ENCODE results near the gene RASGRP1.

RASGRP1 gene

DNA sequence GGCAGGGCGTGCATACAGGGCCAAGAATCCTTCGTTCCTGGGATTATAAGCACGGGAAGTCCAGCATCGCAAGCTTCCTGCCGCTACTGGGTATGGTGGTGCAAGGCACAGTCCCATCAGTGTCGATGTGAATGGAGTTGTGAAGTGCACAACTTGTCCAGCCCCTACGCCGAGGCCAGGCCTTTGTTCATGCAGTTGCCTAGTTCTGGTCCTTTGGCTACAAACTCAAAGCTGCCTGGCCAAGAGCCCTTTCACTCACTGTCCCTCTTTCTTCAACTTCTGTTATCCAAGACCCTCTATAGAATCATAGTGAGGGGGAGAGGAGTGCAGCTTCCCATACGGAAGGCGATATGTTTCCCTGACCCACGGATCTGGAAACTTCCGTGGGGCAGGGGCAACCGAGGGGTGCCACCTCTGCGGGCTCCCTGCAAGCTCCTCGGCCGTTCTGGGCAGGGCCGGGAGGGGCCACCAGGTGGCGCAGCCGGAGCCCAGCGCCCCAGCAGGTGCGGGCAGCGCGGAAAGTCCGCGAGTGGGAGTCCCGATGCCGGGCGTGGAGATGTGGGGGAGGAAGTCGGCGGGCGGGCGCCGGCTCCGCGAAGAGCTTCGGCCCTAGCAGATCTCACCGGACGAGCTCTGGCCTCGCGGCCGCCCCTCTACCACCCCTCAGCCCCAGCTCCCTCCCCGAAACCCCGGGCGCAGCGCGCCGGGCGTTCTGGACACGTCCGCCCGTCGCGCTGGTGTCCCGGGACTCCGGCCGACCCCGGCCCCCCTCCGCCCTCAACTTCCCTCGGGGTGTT, 693 bp downstream of the RASGRP1 start:
- no peak for DNase-seq

DNA sequence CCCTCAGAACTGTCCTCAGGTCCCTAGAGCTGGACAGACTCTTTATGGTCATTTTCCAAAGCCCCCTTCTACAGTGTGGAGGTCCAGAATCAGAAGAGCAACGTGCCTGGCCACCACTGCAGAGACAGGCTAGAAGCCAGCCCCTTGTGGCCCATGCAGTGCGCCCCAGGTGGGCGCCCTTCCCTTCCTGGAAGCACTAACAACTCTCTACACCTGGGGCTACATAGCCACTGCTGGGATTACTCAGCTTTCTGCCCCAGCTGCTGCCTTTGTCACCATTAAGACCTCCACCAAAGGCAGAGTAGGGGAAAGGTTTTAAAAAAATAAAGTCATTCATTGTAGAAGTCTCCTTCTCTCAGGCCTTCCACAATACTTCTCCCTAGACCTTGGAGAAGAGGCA, 2.3 kb downstream of the RASGRP1 start:
- no peak for DNase-seq

DNA sequence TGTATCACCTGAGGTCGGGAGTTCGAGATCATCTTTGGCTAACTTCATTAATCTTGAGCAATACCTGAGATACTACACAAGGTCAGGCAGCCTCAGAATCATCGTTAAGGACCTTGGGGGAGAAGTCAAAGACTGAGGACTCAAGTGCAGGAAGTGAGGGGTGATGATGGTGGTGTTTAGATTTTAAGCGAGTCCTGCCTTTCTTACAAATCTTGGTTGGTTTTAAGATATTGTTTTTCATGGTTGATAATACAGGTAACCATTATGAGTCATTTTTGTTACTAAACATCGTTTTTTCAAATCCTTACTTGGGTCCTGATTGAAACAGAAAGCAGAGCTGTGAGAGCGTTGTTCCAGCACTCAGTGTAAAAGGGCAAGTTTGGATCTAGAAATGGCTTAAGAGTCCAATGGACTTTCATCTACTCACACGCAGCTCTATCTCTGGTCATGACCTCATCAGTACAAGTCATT, 4.1 kb downstream of the RASGRP1 start:
- no peak for DNase-seq

DNA sequence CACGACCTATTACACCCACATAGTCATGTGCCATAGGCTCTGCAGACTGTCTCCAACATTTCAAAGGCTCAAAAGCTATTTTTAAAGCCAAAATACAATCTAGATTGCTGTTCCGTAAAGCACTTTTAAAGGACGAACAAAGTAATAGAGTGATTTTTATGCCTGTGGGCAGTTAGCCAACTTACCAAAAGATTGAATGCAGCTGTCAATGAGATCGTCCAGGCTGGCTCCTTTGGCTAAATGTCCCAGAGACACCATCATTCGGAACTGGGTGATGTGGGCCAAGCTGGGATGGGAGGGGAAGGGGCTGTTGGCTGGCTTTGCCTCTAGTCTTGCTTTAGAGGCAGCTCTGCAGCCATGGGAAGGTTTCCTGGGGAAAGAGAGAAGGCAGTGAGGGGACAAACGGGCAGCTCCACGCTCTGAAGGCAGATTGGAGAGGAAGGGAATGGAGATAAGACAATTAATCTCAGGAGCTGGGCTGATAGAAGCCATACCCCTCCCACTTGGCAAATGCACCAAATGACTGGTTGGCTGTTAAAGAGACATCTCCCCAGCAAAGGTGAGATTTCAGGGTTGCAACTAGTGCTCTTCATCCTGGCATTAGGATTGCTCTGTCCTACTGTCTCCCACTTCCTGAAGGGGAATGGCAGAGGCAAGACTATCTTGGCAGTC, 4.8 kb downstream of the RASGRP1 start:
- DNase-seq: no peak

DNA sequence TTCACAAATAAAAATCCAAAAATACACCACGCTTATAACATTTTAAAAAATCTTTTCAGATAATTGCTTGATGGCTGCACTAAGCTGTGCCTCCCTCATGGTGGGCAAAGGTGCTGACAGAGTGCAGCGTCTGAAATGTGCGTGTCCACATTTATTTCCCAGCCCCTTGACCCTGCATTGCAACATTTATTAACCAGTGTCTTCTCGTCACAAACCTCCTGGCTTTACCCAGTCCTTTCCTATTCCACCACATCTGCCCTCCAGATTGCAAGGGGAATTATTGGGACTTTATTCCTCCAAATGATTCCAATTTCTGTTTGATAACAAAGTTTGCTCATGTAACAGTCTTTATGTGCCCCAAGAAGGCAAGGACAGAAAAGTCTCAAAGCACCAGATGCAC, 5.5 kb downstream of the RASGRP1 start:
- no peak for DNase-seq

DNA sequence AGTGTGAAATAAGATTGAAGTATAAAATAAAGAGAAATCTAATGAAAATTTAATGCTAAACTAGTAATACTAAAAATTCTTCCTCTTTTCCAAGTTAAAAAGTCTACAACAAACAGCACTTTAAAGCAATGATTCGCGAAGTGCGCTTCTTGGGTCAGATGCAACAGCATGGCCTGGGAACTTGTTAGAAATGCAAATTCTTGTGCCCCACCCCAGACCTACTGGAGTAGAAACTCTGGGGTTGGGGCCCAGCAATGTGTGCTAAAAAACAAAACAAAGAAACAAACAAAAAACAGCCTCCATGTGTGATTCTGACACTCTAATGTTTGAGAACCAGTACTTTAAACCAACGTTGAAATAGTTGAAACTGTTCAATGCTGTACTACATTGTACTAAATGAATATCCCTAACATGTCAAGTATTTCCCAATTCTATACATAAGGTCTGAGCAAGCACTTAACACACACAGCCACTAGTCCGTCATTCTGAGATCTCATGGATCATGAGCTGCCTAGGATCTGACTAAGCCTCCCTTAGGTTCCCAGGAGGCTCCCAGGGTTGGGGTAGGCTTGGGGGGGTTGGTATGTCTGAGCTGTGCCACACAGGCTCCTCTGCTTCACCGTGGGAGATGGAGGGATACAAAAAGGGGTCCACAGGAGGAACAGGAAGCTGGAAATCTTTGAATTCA, 6.1 kb downstream of the RASGRP1 start:
- no peak for DNase-seq

DNA sequence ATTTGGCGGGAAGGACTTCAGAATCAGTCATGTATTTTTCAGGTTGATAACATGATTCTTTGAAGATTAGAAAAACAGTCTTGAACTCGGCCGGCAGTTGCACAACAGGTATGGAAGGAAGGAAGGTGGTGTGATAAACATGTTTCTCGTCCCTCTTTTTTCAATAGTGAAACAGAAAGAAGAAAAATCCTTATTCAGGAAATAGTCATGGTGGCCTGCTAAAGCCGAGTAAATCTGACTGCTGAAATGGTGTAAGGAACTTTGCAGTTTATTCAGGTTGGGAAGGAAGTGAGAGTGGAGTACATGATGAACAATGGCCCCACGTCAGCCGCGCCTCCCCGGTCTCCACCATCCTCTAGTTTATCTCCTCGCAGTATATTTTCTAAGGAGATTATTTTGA, 6.7 kb downstream of the RASGRP1 start:
- no peak for DNase-seq

DNA sequence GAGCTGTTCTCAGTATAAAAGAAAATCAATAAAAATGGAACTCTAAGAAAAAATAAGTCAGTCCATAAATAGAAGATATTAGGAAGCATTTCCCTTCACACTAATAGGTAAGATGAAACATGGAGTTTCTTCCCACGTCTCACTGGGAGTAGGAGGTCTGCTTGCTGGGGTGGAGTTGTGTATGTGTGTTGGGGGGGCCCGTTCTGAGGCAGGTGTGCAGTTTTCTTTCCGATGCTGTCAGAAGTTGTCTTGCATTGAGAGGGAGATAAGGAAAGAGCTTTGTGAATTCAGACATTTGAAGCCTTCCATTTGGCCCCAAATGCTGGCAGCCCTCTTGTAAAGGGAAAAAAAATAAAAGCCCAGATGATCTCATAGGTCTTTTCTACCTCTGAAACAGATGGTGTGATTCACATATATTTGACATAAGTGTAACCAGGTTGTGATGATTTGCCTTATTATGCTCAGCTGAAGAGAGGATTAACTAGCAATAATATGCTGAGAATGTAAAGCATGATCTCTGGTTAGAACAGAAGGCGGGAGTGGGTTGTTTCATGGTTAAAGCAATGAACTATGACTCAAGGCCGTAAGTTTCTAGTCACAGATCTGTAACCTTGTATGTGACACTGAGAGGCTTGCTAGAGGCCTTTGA, 8.8 kb downstream of the RASGRP1 start:
- no peak for DNase-seq

DNA sequence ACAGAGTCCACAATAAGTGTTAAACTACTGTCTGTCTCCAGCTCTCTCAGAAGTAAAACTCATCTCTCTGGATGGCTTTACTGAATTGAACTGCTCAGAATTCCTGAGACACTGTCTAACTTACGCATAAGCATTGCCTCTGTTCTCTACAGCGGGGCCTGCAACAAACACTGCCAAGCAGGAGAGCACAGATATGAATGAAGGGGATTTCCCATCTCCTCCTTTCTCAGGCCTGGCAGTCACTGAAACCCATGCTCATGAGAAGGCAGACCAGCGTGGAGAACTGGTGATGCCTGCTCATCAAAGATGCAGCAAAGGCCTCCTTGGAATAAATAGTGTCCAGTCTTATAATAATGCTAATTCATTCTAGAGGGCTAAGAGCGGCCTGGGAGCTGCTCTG, 10.3 kb downstream of the RASGRP1 start:
- DNase-seq: no peak

DNA sequence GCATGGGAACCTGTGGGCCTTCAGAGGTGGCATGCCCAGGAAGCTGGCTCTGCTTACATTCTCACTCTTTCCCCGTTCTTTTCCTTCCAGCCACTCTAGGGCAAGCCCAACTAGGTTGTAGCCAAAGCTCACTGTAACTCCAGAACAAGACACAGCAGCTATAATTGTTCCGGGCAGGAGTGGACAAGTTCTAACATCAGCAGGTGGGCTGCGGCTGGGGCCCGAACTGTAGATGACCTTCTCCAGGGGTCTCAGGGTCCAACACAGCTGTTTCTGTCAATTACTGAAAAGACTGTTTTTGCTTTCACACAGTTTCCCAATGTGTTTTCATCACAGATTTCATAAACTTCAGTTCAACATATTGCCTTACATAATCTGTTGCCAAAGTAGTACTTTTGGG, 11.5 kb downstream of the RASGRP1 start:
- no peak for DNase-seq

DNA sequence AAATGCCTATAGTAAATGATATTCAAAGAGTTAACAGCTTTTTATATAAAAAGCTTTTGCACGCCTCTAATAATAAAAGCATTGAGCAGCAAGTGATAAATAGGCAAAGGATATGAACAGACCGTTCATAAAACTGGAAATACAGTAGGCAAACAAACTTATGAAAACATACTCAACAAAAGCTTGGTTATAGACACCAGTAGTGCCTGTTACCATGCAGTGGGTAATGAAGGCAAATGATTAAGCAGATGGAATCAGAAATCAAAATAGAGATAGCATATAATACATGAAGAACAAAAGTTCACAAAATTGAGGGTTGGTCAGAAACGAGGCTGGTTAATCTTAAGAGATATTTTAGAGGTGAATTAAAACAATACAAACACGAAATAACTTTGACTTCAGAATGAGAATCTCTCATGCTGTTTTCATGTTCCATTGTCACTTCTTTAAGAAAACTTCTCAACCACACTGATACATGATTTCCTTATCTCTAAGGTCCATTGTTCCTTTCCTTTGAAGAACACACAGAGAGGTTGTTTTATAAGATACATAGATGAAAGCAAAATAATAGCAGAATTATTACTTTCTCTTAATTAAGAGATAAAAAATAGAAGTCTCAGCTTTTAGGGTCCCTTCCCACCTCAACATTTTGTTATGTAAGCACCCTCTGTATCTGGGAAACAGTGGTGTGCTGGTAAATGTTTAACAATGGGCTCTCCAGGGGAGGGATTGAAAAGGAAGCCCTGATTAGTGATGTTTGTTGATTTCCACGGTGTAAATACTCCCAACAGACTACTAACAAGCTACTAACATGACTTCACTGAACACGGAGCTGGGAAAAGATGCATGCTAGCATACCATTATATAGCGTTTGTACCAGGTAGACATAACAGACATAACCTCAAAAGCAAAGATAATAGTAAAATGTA, 12.6 kb downstream of the RASGRP1 start:
- no peak for DNase-seq

DNA sequence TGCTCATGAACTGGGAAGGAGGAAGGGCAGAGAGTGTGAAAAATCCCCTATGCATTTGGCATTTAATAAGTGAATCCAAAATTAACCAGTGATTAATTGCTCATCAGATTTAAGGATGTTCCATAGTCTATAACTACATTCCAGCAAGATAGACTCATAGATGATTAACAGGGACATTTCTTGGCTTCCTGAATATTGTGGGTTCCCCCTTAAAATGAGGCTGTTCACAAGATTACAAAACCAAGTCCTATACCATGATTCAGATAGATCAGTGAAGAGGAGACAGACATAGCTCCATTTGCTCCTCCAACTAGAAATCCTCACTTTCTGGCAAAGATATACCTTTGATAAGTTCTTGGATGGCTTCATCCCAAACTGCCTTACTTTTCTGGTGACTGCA, 15.4 kb downstream of the RASGRP1 start:
- DNase-seq: no peak

DNA sequence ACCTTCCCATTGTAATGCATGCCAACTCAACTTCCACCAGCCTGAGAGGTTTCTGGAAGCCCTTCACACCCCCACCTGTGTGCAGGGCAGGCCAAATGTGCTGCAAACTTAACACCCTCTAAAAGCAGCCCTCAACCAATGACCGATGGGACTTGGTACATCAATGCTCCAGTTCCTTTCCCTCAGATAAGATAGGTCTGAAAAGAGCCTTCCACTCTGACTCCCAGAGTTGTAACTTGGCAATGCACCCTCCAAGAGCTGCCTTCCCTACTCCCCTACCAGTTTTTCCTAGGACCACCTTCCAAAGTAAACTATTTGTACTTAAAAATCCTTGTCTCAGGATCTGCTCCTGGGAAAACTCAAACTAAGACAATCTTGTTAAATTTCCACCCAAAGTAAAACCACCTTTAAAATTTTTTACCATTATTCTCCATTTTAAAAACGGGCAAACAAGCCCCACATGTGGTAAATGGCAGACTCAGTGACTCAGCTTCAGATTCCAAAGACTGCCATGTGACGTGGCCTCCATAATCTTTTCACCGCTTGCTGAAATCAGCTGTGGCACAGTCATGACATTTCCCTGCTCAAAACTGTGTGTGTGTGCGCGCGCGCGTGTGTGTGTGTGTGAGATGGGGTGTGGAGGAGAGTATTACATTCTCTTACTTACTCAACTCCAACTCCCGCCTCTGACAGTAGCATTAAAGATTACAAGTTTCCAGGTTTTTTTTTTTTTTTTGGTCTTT, 17.2 kb downstream of the RASGRP1 start:
- DNase-seq: no peak

DNA sequence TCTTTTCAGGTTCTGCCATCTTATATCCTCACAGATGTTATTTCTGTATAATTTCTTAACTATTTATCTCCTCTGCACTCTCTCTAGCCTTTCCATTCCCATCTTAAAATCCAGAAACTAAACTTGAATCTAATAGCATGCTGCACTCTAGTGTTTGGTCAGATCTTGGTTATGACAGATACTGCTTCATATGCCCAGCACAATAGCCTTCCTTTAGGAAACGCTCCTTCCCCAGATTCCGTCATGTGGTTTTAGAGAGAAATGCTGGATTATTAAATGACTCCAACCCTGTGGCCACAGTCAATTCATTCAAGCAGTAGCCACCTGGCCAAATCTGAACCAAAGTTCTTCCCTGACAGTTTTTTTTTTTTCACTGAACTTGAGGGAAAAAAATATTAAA, 19.4 kb downstream of the RASGRP1 start:
- DNase-seq: no peak

DNA sequence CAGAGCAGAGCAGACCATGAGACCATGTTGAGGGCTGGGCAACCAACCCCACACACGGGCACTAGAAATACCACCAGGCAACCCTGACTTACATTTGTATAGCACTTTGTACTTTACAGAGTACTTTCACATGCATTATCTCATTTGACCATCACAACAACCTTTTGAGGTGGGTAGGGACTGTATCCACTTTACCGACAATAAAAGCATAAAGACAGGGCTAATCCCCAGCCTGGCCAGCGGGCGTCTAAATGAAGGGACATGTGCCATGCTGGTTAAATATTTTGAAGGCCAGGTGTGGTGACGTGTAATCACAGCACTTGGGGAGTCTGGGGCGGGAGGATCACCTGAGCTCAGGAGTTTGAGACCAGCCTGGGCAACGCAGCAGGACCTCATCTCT, 23.6 kb downstream of the RASGRP1 start:
- DNase-seq: no peak

DNA sequence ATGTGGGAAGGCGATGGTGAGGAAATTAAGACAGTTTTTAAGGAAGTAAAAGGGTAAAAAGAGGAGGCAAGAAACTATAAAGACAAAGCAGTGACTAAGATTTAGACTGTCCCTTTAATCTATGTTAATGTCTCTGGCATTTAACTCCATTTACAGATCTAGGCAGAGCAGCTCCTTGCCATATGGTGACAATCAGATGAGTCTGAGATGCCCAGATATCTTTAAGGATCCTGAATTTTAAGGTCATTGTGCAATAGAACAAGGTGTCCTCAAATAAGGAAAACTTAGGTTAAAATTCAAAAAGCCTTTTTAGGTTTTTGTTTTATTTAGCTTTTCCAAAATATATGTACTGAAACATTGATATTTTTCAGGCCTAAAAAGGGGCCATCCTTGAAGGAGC, 24.1 kb downstream of the RASGRP1 start:
- no peak for DNase-seq

DNA sequence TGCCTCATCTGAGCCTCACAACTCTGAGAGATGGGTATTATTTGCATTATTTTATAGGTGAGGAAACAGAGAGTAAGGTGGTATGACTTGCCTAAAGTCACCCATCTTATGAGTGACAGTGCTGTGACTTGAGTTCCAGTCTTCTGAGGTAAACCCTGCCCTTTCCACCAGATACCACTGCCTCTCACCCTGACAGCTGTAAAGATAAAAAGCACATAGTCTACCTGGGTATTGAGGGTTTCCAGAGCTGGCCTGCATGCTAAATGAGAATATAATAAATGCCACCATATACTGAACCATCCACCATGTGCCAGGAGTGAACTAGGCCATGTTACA, 25.6 kb downstream of the RASGRP1 start:
- DNase-seq: no peak

DNA sequence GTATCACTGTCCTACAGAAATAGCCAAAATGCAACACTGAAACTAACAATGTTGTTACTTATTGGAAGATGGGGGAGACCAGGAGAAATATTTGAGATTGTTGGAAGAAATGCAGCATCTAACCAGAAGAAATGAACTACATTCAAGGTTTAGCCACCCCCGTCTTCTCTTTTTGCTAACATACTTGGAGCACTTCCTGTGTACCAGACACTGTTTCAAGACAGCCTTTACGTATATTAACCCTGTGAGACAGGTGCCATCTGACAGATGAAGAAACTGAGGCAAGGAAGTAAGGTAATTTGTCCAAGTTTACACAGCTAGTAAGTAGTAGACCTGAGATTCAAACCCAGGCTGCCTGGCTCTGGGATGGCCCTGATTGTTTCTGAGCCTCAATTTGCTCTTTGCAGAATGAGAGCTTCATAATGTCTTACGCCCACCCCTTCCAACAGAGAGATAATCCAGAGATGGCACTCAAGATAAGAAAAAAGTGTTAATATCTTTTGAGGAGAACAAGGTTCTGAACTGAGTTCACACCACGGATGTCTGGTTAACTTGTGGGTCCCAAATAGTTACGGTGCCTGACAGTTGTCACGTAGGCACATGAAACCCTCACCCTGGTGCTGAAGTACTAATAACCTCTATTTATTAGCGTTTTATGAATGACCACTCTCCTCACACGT, 26.1 kb downstream of the RASGRP1 start:
- DNase-seq: no peak

DNA sequence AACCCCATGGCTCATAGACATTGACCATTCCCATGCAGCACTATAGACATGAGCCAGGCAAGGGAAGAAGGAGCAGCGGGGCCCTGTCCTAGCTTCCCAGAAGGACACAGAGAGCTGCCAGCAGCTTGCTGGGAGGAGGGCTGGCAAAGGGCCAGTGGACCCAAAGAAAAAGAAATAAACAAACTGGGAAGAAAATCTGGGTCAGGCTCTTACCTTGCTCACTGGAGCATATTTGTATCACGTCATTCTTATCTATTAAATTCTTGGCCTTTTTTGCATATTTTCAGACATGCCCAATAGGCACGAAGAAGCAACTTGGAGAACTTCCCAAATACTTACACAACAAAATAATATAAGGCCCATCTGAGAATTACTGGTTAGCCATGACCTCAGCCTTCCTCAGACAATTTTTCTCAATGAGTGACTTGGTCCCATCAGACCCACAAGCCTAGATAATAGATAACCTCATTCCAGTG, 28.4 kb downstream of the RASGRP1 start:
- DNase-seq: no peak

DNA sequence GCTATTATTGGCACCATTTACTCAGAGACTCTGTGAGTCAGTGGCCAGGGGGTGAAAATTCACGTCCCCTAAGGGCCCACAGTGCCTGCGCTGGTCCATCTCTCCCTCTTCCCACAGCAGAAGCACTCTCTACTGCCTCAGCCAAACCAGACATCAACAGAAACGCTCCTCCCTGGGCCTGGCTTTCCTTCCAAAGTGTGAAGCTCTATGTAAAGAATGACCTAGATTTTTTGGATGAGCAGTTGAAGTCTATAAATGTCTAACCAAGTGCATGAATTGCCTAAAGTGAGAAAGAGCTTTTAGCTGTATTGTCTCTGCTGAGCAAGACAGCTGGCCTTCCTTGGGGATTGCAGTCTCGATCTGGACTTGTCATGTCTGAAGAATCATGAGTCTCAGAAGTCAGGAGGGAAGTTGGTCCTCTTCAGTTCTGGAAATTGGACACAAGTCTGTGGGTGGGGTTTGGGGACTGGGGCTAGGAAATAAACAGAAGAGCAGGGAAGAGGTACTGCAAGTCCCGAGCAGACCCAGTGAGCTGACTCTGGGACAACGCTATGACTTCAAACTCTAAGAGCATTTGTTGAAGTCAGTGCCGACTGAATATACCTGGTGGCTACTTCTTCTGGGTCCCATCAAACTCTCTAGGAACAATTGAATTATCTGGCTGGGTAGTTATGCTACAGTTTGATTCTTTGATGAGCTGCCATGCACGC, 29.0 kb downstream of the RASGRP1 start:
- no peak for DNase-seq
